AG09309 (cell line): ENCODE data around the gene PAFAH1B2.

Experiments
- DNase-seq: peaks from one replicate; pipeline ENCODE4 v3.0.0-alpha.2; 2010; ENCODE audit warnings: low read depth
- H3K4me3 ChIP-seq: 2 replicates; pipeline ENCODE4 v1.5.1; 2011; ENCODE audit warnings: mild to moderate bottlenecking, low read depth, low read length, moderate library complexity; ENCODE audit not compliant: control insufficient read depth
- TF ChIP-seq, protein P1 (sequence below): IDR thresholded peaks from 2 replicates; pipeline ENCODE4 v1.5.1; 2011; ENCODE audit warnings: mild to moderate bottlenecking, low read depth, low read length, inconsistent platforms; ENCODE audit not compliant: insufficient read depth, control insufficient read depth; ENCODE audit errors: missing control alignments

Gene PAFAH1B2

DNA sequence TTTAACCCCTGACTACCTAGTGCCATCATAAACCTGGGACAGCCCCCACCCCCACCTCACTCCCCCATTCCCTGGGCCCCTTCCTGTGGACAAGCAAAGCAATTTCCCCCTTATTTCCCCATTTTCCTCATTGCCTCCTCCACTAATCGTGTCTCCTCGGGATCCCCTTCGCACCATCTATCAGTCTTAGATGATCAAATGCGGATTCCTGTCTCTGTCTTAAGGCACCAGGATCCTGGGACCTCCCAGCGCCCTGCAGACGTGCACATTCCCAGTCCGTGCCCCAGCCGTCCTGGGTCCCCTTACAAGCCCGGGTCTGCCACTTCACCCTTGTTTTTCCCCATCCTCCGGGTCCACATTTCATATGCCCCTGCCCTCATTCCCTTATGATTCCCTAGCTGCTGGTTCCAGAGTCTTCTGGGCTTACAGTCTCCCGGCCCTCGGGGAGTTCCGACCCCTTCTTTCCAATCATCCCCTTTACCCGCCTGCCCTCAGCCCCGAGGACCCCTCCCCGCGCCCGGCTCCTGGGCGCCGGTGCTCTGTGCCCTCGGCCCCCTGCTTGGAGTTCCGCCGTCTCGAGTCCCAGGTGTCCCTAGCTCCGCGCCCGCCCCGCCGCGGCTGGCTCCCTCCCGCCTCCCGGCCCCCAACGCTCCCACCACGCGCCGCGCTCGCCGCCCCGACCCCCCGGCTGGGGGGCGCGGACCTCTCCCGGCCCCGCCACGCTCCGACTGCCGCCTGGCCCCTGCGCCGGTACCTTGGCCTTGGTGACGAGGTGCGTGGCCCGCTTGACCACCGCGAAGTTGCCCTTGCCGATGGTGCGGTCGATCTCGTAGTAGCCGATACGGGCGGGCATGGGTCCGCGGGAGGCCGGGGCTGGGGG lies 46.5 kb upstream of the PAFAH1B2 start:
- TF ChIP-seq, protein P1, sequence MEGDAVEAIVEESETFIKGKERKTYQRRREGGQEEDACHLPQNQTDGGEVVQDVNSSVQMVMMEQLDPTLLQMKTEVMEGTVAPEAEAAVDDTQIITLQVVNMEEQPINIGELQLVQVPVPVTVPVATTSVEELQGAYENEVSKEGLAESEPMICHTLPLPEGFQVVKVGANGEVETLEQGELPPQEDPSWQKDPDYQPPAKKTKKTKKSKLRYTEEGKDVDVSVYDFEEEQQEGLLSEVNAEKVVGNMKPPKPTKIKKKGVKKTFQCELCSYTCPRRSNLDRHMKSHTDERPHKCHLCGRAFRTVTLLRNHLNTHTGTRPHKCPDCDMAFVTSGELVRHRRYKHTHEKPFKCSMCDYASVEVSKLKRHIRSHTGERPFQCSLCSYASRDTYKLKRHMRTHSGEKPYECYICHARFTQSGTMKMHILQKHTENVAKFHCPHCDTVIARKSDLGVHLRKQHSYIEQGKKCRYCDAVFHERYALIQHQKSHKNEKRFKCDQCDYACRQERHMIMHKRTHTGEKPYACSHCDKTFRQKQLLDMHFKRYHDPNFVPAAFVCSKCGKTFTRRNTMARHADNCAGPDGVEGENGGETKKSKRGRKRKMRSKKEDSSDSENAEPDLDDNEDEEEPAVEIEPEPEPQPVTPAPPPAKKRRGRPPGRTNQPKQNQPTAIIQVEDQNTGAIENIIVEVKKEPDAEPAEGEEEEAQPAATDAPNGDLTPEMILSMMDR, result no peak
- peak overlapping the region; percentile 79 for H3K4me3 ChIP-seq
- DNase-seq, result no peak

DNA sequence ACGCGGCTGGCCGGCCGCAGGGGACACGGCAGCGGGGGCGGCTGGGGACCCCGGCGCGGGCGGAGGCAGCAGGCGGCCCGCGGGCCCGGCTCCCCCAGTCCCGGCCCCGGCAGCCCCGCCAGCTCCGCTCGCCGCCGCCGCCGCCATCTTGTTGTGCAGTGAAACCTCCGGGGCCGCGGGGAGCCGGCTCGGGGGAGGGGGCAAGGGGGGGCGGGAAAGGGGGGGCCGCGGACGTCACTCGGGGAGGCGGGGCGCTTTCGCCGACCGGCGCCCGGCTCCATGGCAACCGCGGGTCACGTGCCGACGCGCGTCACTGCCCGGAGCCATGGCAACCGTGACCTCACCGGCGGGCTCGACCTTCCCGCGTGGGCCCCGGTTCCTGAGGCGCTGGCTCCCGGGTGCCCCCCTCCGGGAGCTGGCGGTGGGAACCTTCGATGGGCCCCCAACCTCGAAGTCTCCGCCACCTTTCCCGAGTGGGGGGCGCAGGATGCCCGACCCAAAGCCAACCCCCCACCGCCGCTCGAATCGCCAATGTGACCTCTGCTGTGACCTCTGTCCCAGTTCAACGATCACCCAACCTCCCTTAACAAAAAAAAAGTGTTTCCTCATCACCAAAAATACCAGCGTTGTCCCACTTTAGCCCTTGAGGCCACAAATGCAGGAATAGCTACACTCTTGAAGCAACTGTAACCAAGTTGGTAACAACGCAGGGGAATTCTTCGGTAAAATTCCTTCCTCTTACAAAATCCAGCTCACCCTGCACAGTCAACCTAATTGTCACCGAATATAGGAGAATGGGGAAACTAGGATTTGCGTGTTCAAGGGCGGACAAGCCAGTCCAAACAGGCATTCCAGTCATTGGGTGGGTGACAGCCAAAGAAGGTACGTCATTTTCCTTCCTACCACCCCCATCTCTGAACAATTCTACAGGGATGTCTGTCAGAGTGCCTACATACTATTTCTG lies 45.5 kb upstream of the PAFAH1B2 start, which contains the start of gene SIK3:
Gene SIK3, minus strand, starts transcription at position 160 of the 964 bp plus-strand sequence. Its CDS starts 13 bp downstream, at position 147.
- H3K4me3 ChIP-seq, result peak within 1 kb of the TSS; percentile 79
- TF ChIP-seq, protein P1, result peak; percentile 64
- DNase-seq, result peak; percentile 74

DNA sequence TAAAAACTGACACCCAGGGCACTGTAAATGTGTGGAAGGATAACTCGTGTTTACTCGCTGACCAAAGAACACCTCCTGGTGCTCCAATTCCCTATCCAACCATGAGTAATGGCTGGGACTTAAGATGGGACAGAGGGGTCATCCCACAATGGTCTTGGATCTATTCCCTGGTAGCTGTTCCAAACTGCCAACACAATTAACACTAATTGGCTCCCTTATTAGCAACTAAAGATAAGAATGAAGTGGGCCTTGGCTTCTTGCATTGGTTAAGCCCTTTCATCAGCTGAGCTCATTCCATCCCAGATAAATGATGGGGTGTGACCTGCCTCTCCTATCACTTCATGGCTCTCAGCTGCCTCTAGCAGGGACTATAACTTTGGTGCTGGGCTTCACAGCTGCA lies 44.4 kb upstream of the PAFAH1B2 start:
- TF ChIP-seq, protein P1, result no peak
- no peak overlapping the region for H3K4me3 ChIP-seq
- no peak for DNase-seq

DNA sequence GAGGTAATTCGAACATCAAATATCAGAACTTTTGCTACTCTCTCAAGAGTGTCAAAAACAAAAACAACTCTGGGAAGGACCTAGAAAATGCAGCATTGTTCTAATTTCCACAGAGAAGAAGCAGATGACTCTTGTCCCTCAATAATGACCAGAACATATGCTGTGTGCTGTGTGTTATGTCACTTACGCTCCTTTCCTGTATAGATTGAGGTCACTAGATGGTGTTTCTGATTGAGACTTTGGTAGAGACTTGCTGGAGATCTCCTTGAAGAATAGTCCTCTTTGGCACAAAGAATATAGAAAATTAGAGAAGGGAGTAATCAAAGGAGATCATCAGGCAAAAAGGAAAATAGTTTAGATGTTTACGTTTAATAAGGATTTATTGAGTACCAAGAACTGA lies 43.5 kb upstream of the PAFAH1B2 start:
- TF ChIP-seq, protein P1, result no peak
- no peak overlapping the region for H3K4me3 ChIP-seq
- DNase-seq, result no peak

DNA sequence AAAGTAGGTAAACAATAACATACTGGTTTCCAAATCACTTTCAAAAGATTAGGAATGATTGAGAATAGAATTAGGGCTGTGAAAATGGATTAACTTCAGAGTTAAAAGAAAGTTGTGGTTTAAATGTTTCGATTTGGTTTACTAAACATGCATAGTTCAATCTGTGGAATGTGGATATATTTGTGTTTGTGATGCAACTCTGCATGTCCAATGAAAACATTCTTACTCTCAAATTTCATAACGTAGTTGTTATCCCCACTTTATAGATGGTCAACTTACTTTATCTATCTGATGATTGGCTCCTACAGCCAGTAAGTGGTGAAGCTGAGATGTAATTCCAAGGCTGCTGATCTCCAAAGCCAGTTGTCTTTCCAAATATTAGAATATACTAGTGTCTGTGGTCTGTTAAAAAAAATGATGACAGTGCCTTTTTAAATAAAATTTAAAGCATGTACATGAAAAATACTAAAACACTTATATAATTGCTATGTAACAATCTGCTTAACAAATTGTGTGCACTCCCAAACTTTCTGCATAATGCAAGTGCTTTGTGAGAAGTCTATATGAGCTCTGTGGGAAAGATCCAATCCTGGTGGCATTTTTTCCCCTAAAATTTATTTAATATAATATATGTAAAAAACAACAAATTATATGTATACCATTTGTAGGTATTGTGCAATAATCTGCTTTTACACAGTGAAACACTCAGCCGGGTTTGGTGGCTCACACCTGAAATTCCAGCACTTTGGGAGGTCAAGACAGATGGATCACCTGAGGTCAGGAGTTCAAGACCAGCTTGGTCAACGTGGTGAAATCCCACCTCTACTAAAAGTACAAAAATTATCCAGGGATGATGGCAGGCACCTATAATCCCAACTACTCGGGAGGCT lies 36.1 kb upstream of the PAFAH1B2 start:
- no peak for DNase-seq
- TF ChIP-seq, protein P1, result no peak

More for the DNA sequence above, 36.1 kb upstream of the PAFAH1B2 start:
- no peak overlapping the region for H3K4me3 ChIP-seq
